GM12878 (cell line): ENCODE measurements around the gene UQCRH.
"Not testable (repeated sequence)": the region's sequence is repeated elsewhere in the genome, so short reads cannot be mapped to it uniquely, and the experiment has no call there.

Experiments
- EP300 ChIP-seq, 2 experiments: fragments of 150-350 bp in 1 of 2; IDR thresholded peaks; 2 replicates each; pipeline ENCODE4 v1.6.1; 2011 to 2012; ENCODE audit warnings: low read depth in 2 of 2, low read length in 2 of 2, borderline replicate concordance in 1 of 2, improper control_type of control experiment in 1 of 2, inconsistent platforms in 1 of 2; ENCODE audit not compliant: control insufficient read depth in 1 of 2
- EZH2 ChIP-seq: IDR thresholded peaks from 2 replicates; pipeline ENCODE4 v1.6.1; 2012; ENCODE audit warnings: low read depth, mild to moderate bottlenecking, control low read depth, inconsistent platforms, low read length, borderline replicate concordance; ENCODE audit not compliant: control insufficient read depth
- FOS ChIP-seq: IDR thresholded peaks from 3 replicates; pipeline ENCODE4 v1.6.1; 2011; ENCODE audit warnings: borderline replicate concordance; ENCODE audit not compliant: insufficient read length; ENCODE audit errors: extremely low read depth
- JUNB ChIP-seq: IDR thresholded peaks from 2 replicates; pipeline ENCODE4 v1.6.1; 2016; ENCODE audit warnings: antibody characterized with exemption, mild to moderate bottlenecking
- KAT2A ChIP-seq: conservative IDR thresholded peaks from 2 replicates; pipeline ENCODE4 v1.6.1; 2011; ENCODE audit warnings: low read depth, low read length; ENCODE audit not compliant: control insufficient read depth
- MYB ChIP-seq: fragments of 150-350 bp; IDR thresholded peaks from 2 replicates; pipeline ENCODE4 v1.6.1; 2014; ENCODE audit warnings: mild to moderate bottlenecking, low read depth, low read length, borderline replicate concordance
- MYC ChIP-seq: IDR thresholded peaks from 2 replicates; pipeline ENCODE4 v1.6.1; 2011; ENCODE audit warnings: mild to moderate bottlenecking, low read length, moderate library complexity, inconsistent platforms; ENCODE audit not compliant: insufficient read depth, insufficient replicate concordance, insufficient read length, severe bottlenecking
- POLR2A ChIP-seq: IDR thresholded peaks from 2 replicates; pipeline ENCODE4 v1.6.1; 2011; ENCODE audit warnings: low read depth, mild to moderate bottlenecking, low read length
- POLR2AphosphoS5 ChIP-seq: IDR thresholded peaks from 2 replicates; pipeline ENCODE4 v1.6.1; 2011; ENCODE audit warnings: mild to moderate bottlenecking, low read length, inconsistent platforms
- SIX5 ChIP-seq: IDR thresholded peaks from 2 replicates; pipeline ENCODE4 v1.6.1; 2011; ENCODE audit warnings: mild to moderate bottlenecking, low read depth, low read length, moderate library complexity; ENCODE audit not compliant: severe bottlenecking
- SMAD1 ChIP-seq: fragments of 450-650 bp; IDR thresholded peaks from 2 replicates; pipeline ENCODE4 v1.6.1; 2018; ENCODE audit warnings: mild to moderate bottlenecking, low read depth; ENCODE audit not compliant: partially characterized antibody
- TF ChIP-seq, protein P1 (sequence below), 3 experiments: IDR thresholded peaks in 2 of 3; conservative IDR thresholded peaks in 1 of 3; 2 replicates each; pipeline ENCODE4 v1.5.1; 2011; ENCODE audit warnings: low read depth in 3 of 3, low read length in 3 of 3, mild to moderate bottlenecking in 3 of 3, control low read depth in 2 of 3, moderate library complexity in 2 of 3, inconsistent platforms in 1 of 3, mixed read lengths in 1 of 3; ENCODE audit not compliant: control insufficient read depth in 2 of 3, insufficient read depth in 1 of 3; ENCODE audit errors: extremely low read depth in 1 of 3
- TF ChIP-seq, protein P2 (sequence below): IDR thresholded peaks from 2 replicates; pipeline ENCODE4 v1.6.1; 2012; ENCODE audit warnings: low read length, inconsistent platforms

DNA sequence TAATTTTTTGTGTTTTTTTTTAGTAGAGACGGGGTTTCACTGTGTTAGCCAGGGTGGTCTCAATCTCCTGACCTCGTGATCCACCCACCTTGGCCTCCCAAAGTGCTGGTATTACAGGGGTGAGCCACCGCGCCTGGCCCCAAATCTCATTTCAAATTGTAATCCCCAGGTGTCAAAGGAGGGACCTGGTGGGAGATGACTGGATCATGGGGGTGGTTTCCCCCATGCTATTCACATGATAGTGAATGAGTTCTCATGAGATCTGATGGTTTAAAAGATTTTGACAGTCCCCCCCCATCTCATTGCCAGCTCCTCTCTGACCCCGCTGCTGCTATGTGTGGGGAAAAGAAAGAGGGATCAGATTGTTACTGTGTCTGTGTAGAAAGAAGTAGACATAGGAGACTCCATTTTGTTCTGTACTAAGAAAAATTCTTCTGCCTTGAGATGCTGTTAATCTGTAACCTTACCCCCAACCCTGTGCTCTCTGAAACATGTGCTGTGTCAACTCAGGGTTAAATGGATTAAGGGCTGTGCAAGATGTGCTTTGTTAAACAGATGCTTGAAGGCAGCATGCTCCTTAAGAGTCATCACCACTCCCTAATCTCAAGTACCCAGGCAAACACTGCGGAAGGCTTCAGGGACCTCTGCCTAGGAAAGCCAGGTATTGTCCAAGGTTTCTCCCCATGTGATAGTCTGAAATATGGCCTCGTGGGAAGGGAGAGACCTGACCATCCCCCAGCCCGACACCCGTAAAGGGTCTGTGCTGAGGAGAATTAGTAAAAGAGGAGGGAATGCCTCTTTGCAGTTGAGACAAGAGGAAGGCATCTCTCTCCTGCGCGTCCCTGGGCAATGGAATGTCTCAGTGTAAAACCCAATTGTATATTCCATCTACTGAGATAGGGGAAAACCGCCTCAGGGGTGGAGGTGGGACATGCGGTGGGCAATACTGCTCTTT lies 16.7 kb downstream of the UQCRH start:
- TF ChIP-seq KAT2A; SIX5; EP300 (IDR thresholded peaks at IDR 0.05; ENCODE audit: borderline replicate concordance in 1 of 2, control insufficient read depth in 1 of 2, low read depth in 2 of 2, low read length in 2 of 2); POLR2AphosphoS5; JUNB; SMAD1; EZH2; FOS; MYB; MYC; POLR2A: not testable (repeated sequence)
- TF ChIP-seq, protein P1, sequence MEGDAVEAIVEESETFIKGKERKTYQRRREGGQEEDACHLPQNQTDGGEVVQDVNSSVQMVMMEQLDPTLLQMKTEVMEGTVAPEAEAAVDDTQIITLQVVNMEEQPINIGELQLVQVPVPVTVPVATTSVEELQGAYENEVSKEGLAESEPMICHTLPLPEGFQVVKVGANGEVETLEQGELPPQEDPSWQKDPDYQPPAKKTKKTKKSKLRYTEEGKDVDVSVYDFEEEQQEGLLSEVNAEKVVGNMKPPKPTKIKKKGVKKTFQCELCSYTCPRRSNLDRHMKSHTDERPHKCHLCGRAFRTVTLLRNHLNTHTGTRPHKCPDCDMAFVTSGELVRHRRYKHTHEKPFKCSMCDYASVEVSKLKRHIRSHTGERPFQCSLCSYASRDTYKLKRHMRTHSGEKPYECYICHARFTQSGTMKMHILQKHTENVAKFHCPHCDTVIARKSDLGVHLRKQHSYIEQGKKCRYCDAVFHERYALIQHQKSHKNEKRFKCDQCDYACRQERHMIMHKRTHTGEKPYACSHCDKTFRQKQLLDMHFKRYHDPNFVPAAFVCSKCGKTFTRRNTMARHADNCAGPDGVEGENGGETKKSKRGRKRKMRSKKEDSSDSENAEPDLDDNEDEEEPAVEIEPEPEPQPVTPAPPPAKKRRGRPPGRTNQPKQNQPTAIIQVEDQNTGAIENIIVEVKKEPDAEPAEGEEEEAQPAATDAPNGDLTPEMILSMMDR (IDR thresholded peaks at IDR 0.05 in 2 of 3, conservative IDR thresholded peaks at IDR 0.05 in 1 of 3; ENCODE audit: control insufficient read depth in 2 of 3, extremely low read depth in 1 of 3, insufficient read depth in 1 of 3, low read depth in 3 of 3, low read length in 3 of 3): not testable (repeated sequence)
- TF ChIP-seq, protein P2, sequence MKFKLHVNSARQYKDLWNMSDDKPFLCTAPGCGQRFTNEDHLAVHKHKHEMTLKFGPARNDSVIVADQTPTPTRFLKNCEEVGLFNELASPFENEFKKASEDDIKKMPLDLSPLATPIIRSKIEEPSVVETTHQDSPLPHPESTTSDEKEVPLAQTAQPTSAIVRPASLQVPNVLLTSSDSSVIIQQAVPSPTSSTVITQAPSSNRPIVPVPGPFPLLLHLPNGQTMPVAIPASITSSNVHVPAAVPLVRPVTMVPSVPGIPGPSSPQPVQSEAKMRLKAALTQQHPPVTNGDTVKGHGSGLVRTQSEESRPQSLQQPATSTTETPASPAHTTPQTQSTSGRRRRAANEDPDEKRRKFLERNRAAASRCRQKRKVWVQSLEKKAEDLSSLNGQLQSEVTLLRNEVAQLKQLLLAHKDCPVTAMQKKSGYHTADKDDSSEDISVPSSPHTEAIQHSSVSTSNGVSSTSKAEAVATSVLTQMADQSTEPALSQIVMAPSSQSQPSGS: not testable (repeated sequence)
